Measurements from ENCODE around the gene ZNF273. TPM values are rescaled to one million over a fixed set of nuclear protein-coding genes. Genes with fewer than 3 reads are reported as not detected.
"Not testable (repeated sequence)": the region's sequence is repeated elsewhere in the genome, so short reads cannot be mapped to it uniquely, and the experiment has no call there.

The ZNF273 gene
- total RNA-seq, 1 donor from 2014 or later, result 3.7 TPM

DNA sequence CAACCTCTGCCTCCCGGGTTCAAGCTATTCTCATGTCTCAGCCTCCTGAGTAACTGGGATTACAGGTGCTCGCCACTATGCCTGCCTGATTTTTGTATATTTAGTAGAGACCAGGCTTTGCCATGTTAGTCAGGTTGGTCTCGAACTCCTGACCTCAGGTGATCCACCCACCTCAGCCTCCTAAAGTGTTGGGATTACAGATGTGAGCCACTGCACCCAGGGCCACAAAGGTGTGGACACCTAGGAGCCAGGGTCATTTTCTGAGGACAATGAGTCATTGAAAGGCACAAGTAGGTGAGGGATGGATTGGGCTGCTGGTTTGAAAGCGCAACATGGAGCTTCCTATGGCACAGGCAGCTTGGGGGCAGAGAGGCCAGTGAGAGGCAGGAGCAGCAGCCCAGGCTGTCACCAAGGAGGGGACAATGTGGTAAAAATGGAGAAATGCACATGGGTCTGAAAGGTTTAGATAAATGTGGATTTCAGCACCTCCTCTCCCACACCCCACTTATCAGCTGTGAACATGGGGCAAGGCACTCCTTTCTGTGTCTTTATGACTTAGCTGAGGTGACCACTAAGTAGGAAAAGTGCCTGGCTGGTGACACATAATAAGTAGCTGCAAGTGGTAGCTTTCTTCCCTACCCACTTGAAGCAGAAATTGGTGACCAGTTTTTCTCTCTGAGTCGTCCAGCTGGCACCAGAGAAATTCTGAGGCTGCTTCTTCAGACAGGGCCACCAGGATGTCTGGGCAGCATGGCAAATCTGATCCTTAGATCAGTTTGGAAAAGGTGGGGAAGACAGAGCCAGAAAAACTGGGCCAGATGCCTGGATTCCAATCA is 41.8 kb downstream of the ZNF273 start:
- not testable (repeated sequence) for DNase-seq (ENCODE audit: extremely low read depth, low read depth, low spot score)

DNA sequence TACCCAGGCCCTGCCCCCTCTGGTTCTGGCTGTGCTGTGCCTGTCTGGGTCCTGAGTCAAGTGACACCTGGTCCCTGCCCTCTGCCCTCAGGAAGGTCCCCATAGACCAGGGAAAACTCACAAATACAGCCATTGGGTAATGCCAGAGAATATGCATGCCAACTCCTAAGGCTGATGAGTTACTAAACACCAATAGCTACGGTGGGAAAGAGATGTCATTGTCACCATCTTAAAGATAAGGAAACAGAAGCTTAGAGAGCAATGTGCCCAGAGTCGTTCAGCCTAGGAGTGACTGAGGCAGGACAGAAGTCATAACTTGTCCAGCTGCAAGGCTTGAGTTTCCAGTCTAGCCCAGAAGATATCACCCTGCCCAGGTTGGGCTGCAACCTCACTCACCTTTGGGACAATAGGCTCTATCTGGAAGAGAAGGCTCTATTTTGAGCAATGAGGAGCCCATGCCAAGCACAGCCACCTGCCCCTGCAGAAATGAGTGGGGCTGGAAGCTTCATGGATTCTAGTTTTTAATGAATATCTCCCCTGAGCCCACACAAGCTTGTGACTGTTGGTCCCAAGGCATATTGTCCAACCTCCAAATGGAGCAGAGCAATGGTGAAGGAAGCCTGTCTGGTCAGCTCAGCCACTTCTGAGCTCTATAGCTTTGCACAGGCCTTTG is 42.6 kb downstream of the ZNF273 start:
- no peak for DNase-seq (ENCODE audit: extremely low read depth, low read depth, low spot score)

DNA sequence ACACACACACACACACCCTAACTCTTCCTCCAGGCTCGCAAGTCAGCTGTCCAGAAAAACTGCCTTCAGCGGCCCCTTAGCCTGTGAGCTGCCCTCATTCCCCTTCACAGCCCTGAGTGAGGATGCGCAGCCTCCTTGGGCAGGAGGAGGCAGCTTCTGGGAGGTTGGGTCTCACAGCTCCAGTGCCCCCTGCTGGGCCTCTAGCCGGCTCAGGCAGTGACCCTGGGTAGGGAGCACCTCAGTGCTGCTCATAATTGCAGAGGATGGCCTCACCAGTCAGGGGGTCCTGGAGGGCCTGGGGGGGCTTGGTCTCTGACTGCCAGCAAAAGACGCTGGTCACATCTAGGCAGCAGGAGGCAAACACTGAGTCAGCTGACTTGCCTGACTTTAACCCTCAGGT is 43.7 kb downstream of the ZNF273 start:
- no peak for DNase-seq (ENCODE audit: extremely low read depth, low read depth, low spot score)

DNA sequence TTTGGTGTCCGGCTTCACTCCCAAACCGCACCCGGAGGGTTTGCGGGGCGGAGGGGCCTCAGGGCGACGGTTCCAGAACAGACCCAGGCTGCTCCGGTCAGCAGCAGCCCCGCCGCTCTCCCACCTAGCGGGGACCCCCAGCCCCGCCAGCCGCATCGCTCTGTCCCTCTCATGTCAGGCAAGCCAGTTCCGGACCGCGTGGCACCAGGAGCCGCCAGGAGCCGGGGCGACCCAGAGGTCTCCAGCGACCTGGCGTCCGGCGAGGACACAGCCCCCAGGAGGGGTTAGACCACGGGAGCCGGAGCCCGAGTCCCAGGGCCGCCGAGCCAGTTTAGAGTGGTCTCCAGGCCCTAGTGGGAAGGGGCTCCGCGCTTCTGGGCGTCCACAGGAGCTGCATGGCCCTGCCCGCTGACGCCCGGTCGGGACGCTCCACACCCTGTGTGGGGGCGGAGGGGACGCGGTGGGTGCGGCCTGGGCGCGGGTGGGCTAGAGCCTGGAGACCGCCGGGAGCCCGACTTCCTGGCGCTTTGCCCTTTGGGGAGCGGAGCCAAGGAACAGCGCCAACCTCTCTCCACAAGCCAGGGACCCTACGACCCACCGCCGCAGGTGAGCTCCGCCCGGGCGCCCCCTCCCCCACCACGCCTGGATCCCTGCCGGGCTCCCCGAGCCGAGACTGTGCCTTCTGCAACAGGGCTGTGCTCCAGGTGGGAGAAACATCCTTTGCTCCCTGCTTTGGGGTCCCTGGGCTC is 44.4 kb downstream of the ZNF273 start:
- DNase-seq (ENCODE audit: extremely low read depth, low read depth, low spot score), result no peak

DNA sequence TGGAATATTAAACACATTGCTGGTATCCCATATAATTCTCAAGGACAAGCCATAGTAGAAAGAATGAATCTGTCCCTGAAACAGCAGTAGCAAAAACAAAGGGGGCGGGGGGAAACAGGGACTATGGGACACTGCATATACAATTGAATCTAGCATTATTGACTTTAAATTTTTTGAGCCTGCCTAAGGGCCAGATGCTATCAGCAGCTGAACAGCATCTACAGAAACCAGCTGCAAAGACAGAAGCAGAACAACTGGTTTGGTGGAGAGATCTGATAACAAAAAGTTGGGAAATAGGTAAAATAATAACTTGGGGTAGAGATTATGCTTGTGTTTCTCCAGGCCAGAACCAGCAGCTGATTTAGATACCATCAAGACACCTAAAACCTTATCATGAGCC is 45.7 kb downstream of the ZNF273 start:
- not testable (repeated sequence) for DNase-seq (ENCODE audit: extremely low read depth, low read depth, low spot score)

DNA sequence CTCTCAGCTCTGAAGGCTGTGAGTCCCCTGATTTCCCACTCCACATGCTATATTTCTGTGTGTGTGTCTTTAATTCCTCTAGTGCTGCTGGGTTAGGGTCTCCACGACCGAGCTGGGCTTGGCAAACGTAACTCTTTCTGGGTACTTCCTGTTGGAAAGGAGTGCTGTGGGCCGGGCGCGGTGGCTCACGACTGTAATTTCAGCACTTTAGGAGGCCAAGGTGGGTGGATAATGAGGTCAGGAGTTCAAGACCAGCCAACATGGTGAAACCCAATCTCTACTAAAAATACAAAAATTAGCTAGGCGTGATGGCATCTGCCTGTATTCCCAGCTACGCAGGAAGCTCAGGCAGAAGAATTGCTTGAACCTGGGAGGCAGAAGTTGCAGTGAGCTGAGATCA is 47.6 kb downstream of the ZNF273 start:
- DNase-seq (ENCODE audit: extremely low read depth, low read depth, low spot score), result not testable (repeated sequence)

DNA sequence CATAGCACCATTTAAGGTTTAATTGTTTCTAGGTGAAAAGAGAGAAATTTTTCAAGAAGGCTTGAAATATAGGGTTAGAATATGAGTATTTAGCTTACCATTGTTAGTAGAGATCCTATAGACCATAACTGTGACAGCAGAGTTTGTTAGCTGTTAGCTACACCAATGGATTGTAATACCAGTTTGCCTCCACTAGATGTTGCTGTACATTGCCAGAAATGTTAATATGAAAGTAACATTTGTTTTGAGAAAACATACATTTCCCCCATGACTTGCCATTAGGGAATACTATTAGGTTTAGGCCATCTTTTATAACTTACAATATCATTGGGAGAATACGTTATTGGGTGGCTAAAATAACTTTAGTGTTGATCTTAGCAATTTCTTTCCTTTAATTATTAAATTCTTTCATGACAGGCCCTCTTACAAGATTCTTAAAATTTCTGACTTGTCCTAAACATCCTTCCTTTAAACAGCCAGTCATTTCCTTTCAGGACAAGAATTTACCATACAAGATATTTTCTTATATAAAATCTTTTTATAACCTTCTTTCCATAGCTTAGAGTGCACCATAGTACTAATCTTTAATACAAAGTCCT is 48.3 kb downstream of the ZNF273 start:
- DNase-seq (ENCODE audit: extremely low read depth, low read depth, low spot score), result peak; percentile 42

DNA sequence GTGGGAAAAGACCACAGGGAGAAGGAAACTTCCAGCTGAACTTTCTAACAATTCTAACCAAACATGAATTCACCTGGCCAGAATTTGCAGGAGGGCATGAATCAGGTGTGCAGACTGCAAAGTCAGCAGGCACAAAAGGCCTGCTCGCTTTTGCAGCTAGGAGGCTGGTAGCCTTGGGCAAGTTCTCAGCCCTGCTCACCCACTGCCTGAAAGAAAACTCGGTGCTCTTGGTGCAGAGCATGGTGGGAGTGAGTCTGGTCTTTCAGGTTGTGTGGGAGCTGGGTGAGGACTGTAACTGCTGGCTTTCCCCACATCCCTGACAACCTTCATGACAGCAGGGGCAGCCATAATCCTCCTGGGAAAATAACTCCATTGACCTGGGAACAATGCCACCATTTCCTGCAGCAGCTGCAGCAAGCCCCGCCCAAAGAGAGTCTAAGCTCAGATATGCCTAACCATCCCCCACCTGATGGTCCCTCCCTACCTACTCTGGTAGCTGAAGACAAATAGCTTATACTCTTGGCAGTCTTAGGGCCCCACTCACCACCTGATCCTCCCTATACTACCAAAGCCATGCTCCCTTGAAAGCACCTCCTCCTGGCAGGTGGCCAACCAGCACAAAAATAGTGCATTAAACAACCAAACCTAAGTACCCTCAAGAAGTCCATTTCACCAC is 56.1 kb downstream of the ZNF273 start:
- no peak for DNase-seq (ENCODE audit: extremely low read depth, low read depth, low spot score)

DNA sequence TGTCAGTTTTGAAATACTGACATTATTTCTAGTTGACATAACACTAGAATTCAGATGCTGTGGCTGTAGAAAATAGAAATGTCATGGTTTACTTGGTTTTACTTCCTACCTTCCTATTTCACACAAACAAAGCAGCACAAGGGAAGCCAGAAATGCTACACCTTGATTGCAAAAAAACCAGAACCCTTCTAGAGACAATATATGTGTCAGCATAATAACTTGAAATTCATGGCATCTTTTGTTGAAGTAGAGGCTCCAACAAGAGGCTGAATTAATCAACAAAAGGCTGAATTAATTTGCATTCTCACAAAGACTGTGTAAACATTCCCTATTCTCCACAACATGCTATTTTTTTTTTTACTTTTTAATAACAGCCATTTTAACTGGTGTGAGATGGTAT is 62.5 kb downstream of the ZNF273 start:
- no peak for DNase-seq (ENCODE audit: extremely low read depth, low read depth, low spot score)

DNA sequence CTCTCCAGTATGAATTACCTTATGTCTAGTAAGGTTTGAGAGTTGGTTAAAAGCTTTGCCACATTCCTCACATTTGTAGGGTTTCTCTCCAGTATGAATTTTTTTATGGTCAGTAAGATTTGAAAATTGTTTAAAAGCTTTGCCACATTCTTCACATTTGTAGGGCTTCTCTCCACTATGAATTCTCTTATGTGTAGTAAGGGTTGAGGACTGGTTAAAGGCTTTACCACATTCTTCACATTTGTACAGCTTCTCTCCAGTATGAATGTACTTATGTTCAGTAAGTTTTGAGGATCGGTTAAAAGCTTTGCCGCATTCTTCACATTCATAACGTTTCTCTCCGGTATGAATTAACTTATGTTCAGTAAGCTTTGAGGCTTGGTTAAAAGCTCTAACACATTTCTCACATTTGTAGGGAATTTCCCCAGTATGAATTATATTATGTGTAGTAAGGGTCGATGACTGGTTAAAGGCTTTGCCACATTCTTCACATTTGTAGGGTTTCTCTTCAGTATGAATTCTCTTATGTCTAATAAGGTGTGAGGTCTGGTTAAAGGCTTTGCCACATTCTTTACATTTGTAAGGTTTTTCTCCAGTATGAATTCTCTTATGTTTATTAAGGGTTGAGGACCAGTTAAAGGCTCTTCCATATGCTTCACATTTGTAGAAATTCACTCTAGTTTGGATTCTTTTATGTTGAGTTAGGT is 75.6 kb downstream of the ZNF273 start:
- DNase-seq (ENCODE audit: extremely low read depth, low read depth, low spot score), result no peak

Other genes with a start within 250 kb of the ZNF273 start
- 2.2 and 5.3 TPM in 2 replicates for gene ZNF107, start 237.1 kb upstream of the ZNF273 start, total RNA-seq
- gene ZNF138, start 108.8 kb upstream of the ZNF273 start, total RNA-seq, result 4.3 and 4.8 TPM in 2 replicates
- 13.6 and 20.4 TPM in 2 replicates for gene ZNF117, start 87.8 kb downstream of the ZNF273 start, total RNA-seq
- gene ERV3-1, start 103.4 kb downstream of the ZNF273 start, total RNA-seq, result 33.2 and 37.9 TPM in 2 replicates

Measured in glomerular endothelial cell (primary cell).